Hindlimb muscle (tissue), 1 donor: ENCODE data around the gene MRPS34. TPM values are rescaled to one million over a fixed set of nuclear protein-coding genes. Genes with fewer than 3 reads are reported as not detected.

ENCODE experiments used
- DNase-seq: peaks from one replicate; pipeline ENCODE4 v3.0.0-alpha.2; 2013
- polyA plus RNA-seq: library from polyadenylated mRNA; unstranded; fragments of 120-200 nt; gene quantifications from one replicate; pipeline ENCODE4 v1.2.1, GENCODE V29; 2013; ENCODE audit not compliant: insufficient read length

MRPS34 gene
- polyA plus RNA-seq, 1 donor = 45.8 TPM

DNA sequence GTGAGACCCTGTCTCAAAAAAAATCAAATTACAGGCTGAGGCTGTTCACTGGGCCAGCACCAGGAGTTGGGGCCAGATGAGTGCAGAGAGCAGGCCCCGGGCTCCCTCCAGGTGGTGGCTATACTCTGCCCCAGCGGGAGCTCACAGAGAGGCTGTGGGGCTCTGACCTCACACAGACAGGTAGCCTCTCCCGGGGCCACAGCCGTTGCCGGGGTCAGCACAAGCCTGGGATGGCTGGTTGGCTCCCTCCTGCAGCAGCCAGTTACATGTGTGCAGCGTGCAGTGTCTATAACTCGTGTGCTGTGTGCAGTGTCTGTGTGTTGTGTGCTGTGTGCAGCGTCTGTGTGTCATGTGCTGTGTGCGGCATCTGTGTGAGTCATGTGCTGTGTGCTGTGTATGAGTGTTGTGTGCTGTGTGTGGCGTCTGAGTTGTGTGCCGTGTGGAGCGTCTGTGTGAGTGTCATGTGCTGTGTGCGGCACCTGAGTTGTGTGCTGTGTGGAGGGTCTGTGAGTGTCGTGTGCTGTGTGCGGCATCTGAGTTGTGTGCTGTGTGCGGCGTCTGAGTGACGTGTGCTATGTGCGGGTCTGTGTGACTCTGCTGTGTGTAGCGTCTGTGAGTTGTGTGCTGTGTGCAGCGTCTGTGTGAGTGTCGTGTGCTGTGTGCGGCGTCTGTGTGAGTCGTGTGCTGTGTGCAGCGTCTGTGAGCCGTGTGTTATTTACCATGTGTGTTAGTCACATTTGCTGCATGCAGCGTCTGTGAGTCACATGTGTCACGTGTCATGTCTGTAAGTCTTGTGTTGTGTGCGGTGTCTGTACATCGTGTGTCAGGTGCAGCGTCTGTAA, 46.1 kb downstream of the MRPS34 start:
- DNase-seq = no peak

DNA sequence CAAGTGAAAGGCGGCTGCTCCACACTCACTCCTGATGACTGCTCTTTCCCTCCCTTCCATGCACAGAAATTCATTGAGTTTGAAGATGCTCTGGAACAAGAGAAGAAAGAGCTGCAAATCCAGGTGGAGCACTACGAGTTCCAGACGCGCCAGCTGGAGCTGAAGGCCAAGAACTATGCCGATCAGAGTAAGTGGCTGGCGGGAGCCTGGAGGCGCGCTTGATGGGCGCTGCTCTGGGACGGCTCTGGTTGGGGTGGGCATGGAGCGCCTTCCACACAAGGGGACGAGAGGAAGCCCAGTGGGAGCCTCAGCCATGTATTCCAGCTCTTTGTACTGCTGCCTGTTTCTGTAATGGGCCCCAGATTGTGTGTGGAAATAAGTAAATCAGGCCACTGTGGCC, 48.4 kb downstream of the MRPS34 start:
- no peak for DNase-seq

GRCh38 chr16:1723450-1724147, 49.3 kb downstream of the MRPS34 start:
- no peak for DNase-seq

Other genes starting within 250 kb of the MRPS34 start
- 16.2 TPM for gene TMEM204, start 239.5 kb downstream of the MRPS34 start, polyA plus RNA-seq
- 11.7 TPM for gene IFT140, start 161.1 kb downstream of the MRPS34 start, polyA plus RNA-seq
- gene CRAMP1, start 160.8 kb downstream of the MRPS34 start, polyA plus RNA-seq = 18.5 TPM
- 41.4 TPM for gene JPT2, start 94.9 kb downstream of the MRPS34 start, polyA plus RNA-seq
- gene MAPK8IP3, start 66.9 kb downstream of the MRPS34 start, polyA plus RNA-seq = 55.3 TPM
- 22.8 TPM for gene NME3, start 1.6 kb downstream of the MRPS34 start, polyA plus RNA-seq
- gene EME2, start 324 bp downstream of the MRPS34 start, polyA plus RNA-seq = 7.2 TPM
- gene SPSB3, start 9.4 kb upstream of the MRPS34 start, polyA plus RNA-seq = 30.5 TPM
- gene NUBP2, start 9.8 kb upstream of the MRPS34 start, polyA plus RNA-seq = 48.7 TPM
- gene IGFALS, start 20.6 kb upstream of the MRPS34 start, polyA plus RNA-seq = 0.52 TPM
- 44.7 TPM for gene HAGH, start 53.7 kb upstream of the MRPS34 start, polyA plus RNA-seq
- 21.2 TPM for gene FAHD1, start 54.1 kb upstream of the MRPS34 start, polyA plus RNA-seq
- gene MEIOB, start 99.0 kb upstream of the MRPS34 start, polyA plus RNA-seq = 0.26 TPM
- 0.21 TPM for gene HS3ST6, start 145.3 kb upstream of the MRPS34 start, polyA plus RNA-seq
- 39.0 TPM for gene MSRB1, start 170.1 kb upstream of the MRPS34 start, polyA plus RNA-seq
- 72.5 TPM for gene RPL3L, start 181.6 kb upstream of the MRPS34 start, polyA plus RNA-seq
- gene NDUFB10, start 186.4 kb upstream of the MRPS34 start, polyA plus RNA-seq = 145 TPM
- gene RPS2, start 191.7 kb upstream of the MRPS34 start, polyA plus RNA-seq = 3,719 TPM
- not detected for gene RNF151, start 193.7 kb upstream of the MRPS34 start, polyA plus RNA-seq
- 34.3 TPM for gene TBL3, start 198.9 kb upstream of the MRPS34 start, polyA plus RNA-seq
- 1.3 TPM for gene NOXO1, start 208.3 kb upstream of the MRPS34 start, polyA plus RNA-seq
- gene GFER, start 211.1 kb upstream of the MRPS34 start, polyA plus RNA-seq = 20.2 TPM
- gene SYNGR3, start 216.8 kb upstream of the MRPS34 start, polyA plus RNA-seq = 2.1 TPM
- 32.1 TPM for gene ZNF598, start 236.7 kb upstream of the MRPS34 start, polyA plus RNA-seq
- 0.72 TPM for gene NPW, start 246.7 kb upstream of the MRPS34 start, polyA plus RNA-seq